Renal cortical epithelial cell (primary cell): ENCODE results near the gene CHRM4. TPM values are rescaled to one million over a fixed set of nuclear protein-coding genes. Genes with fewer than 3 reads are reported as not detected.
A peak's percentile ranks its signal among the peaks of the same experiment; 100 is the strongest.

Experiments used
- DNase-seq: peaks from one replicate; pipeline ENCODE4 v3.0.0-alpha.2; 2011; ENCODE audit warnings: low read depth
- total RNA-seq: library from RNA; depleted of rRNA; stranded (reverse); fragments of >200 nt; gene quantifications from 2 replicates; pipeline ENCODE4 v1.2.3, GENCODE V29; 2014

CHRM4 gene
- total RNA-seq, 1 donor from 2014 or later, result not detected

DNA sequence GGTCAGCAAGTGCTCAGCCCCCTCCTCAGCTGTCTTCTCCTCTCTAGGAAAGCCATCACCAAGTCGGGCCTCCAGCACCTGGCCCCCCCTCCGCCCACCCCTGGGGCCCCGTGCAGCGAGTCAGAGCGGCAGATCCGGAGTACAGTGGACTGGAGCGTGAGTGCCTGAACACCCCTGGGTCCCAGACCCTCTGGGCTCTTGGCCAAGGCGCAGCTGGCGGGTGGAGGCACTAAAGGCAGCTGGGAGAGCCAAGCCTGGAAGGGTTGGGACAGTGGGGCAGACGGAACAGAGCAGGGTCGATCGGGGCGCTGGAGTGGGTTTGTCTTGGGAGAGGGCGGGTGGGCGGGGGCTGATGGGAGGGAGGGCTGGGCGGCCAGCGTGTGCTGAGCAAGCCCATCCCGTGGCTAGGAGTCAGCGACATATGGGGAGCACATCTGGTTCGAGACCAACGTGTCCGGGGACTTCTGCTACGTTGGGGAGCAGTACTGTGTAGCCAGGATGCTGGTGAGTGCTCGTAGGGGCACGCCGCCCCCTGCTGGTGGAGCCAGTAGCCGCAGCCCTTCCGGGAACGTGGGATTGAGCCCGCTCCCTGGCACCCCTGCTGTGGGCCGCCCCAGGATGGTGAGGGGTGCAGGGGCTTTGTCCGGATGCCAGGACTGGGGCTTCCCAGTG is 24.2 kb downstream of the CHRM4 start:
- DNase-seq, result no peak

DNA sequence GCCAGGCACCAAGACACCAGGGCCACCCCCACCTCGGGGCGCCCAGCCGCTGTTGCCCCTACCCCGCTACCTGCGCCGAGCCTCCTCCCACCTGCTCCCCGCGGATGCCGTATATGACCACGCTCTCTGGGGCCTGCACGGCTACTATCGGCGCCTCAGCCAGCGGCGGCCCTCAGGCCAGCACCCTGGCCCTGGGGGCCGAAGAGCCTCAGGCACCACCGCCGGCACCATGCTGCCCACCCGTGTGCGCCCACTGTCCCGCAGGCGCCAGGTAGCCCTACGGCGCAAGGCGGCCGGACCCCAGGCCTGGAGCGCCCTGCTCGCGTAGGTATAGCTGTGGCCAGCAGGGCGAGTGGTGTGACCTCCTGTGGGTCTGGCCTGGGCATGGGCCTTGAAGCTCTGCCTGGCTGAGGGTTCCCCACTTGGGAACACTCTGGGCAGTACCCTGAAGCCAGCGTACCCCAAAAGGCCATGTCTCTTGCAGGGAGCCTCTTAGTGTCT is 24.9 kb downstream of the CHRM4 start:
- DNase-seq, result no peak

DNA sequence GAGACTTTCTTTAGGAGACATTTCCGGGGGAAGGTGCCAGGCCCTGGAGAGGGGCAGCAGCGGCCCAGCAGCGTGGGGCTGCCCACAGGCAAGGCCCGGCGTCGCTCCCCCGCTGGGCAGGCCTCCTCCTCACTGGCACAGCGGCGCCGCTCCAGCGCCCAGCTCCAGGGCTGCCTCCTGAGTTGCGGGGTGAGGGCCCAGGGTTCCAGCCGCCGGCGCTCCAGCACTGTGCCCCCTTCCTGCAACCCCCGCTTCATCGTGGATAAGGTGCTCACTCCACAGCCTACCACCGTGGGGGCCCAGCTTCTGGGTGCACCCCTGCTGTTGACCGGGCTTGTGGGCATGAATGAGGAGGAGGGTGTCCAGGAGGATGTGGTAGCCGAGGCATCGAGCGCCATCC is 25.3 kb downstream of the CHRM4 start:
- no peak for DNase-seq

DNA sequence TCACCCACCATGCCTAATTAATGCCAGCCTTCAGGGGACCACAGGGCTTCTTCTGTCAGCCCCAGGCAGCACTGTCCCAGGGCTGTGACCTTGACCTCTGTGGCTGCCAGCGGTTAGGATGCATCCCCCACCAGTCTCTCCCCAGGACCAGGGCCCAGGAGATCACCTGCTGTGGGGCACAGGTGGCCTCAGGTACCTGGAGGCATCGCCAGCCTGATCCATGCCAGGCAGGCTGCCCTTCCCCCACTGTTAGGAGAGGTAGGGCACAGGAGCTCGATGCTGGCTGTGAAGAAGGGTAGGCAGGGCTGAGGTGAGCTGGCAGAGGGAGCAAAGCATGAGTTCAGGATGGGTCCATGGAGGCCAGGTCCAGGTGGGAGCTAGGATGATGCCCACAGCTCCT is 26.8 kb downstream of the CHRM4 start:
- DNase-seq, result no peak

DNA sequence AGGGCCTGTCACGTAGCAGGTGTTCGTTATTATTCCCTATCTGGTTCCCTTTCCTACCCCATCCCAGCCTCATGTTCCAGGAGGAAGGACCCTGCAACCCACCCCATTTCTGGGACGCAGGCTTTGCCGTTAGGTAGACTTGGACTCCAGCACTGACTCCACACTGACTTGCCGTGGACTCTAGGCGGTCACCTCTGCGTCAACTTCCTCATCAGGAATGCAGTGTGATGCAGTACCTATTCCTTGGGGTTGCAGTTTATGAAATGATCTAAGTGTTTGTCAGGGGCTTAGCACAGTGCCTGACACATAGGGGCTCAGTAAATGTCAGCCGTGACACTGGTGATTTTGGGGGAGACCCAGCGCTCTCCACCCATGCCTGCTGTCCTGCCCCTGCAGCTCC is 27.5 kb downstream of the CHRM4 start:
- DNase-seq, result no peak

DNA sequence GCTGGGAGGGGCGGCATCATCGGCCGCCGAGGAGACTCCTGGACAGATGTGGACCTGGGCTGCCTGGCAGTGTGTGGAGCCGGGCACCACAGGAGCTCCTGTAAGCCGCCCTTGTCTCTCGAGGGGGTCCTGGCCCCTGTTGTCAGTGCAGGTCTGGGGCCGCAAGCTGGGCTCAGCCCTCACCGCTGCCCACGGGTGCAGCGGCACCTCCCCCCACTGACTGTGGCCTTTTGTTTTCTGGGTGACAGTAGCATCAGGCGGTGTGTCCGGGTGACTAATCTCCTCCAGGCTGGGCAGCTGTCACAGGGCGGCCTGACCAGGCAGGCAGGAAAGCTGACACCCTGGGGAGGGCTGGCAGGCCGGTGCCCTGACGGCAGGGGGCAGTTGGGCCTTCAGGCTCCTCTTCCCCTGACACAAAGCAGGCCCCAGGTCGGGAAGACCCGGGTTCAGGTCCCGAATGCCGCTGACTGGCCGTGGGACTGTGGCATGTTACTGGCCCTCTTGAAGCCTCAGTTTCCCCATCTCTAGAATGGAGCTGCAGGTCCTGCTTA is 28.0 kb downstream of the CHRM4 start:
- no peak for DNase-seq

DNA sequence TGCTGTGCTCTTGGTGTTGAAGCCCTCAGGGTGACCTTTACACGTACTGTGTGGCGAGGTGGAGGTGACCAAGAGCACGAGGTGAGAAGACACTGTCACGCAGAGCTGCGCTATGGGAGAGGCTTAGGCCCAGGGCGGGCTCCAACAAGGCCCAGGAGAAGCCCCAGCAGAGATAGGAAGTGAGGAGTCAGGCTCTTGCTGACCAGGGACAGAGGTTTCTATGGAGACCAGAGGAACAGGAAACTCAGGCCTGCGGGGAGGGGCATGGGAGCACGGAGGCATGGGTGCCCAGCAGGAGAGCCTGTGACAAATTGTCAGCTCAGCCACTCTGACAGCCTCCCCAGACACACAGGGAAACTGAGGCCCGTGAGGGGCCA is 28.6 kb downstream of the CHRM4 start:
- peak; percentile 53 for DNase-seq

DNA sequence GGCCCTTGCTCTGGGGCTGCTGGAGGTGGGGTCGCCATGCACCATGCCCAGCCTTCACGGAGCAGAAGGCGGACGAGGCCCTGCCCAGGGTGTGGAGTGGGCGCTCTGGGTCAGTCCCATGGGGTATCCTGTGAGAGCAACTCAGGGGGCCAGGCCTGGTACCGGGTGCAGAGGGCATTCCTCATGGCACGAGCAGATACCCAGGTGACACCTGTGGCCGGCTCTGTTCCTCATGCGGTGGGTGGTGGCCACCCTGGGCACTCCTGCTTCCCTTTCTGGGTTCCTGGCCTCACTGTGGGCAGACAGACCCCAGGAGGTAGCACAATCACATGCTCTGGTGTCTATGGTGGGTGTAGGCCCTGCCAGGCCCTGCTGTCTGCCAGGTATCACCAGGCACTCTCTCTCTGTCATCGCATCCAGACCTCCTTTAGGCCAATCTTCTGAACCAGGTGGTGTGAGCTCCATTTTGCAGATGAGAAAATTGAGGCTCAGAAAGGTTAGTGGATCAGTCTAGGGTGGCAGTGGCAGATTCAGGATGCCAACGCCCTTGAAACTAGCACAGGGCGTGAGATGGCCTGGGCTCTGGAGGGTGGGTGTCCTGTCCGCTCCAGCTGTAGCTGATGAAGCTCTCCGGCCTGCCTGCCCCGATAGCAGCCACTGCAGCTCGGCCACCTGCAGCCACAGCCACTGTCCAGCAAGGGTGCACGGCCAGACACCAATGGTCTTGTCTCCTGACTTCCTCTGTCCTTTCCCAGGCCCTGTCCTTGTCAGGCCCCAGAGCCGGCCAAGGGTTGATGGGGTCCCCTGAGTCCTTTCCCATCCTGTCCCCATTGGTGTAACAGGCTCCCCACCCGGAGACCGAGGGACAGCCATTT is 29.2 kb downstream of the CHRM4 start:
- no peak for DNase-seq

DNA sequence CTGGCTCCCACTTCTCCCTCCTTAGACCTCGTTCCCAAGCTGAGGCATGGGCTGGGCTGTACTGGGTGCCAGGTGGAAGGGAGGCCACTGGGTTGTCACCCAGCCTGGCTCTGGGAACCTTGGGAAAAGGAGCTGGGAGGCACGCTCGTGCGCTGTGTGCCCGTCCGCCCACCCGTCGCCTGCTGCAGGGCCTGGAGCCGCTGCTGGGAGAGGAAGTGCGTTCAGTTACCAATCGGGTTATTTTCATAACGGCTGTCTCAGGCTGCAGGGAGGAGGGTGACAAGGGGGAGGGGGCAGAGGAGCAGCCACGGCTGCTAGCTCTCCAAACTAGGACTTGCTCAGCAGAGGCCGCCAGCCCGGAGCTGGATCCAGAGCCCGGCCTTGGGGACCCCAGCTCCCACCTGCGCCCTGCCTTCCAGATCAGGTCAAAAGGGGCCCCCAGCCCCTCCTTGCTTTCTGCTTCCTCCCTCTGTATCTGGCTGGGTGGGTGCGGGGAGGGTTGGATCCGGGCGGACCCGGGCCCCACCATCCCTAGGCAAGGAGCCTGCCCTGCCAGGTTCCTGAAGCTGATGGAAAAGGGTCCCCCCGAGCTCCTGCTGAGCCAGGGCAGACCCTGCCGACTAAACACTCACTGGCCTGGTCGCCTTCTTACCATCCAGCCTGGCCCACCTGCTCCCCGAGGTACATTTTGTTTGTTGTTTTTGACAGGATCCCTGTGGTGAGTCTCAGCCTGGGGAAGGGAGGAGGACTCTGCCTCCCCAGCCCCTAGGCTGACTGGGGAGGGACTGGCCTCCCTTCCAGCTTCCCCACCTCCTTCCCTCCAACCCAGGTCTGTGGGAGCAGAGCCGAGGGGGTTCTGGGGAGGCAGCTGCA is 30.1 kb downstream of the CHRM4 start:
- DNase-seq, result no peak

DNA sequence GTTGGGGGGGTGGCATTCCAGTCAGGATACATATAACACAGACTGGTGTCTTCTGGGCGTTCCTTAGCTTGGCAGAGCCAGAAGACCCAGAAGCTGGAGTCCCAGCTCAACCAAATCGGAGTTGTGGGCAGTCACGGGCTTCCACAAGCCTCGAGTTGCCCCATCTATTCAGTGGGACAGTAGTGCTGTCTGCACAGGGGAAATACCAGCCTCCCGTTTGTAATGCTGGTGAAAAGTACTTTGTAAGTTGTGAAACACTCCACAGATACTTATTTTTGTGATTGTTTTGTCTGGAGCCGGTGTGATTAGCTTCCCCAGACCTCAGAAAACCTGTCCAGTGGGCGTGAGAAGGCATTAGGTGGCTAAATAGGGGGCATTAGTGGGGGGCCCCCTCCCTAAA is 30.7 kb downstream of the CHRM4 start:
- no peak for DNase-seq

DNA sequence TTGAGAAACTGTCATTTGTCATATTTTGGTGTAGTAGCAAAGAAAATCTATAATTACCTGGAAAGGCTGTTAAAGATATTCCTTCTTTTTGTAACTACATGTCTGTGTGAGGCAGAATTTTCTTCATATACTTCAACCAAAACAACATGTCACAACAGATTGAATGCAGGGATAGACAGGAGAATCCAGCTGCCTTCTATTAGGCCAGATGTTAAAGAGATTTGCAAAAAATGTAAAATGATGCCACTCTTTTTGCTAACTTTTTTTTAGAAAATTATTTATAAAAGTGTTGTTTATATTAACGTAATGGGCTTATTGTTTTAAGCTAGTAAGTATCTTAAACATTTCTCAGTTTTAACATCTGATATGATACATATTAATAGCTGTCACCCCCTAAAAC is 31.6 kb downstream of the CHRM4 start:
- no peak for DNase-seq

DNA sequence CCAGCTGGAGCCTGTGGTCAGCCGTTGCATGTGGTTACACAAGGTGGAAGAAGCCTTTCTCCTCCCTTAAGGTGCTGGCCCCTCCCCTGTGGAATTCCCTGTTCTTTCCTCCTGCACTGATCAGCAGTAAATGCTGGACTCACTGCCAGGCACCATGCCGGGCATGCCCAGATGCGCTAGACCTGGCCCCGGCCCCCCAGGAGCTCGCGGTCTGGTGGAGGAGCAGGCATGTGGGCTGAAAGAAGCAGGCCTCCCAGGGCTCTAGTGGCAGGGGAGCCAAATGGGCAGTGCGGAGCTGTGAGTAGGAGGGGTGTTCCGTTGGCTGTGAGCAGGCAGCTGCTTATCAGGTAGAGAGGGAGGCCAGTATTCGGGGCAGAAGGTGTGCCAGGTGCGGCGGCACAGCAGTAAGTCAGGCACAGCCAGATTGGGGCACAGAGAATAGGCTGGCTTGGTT is 34.1 kb downstream of the CHRM4 start:
- DNase-seq, result peak; percentile 72

DNA sequence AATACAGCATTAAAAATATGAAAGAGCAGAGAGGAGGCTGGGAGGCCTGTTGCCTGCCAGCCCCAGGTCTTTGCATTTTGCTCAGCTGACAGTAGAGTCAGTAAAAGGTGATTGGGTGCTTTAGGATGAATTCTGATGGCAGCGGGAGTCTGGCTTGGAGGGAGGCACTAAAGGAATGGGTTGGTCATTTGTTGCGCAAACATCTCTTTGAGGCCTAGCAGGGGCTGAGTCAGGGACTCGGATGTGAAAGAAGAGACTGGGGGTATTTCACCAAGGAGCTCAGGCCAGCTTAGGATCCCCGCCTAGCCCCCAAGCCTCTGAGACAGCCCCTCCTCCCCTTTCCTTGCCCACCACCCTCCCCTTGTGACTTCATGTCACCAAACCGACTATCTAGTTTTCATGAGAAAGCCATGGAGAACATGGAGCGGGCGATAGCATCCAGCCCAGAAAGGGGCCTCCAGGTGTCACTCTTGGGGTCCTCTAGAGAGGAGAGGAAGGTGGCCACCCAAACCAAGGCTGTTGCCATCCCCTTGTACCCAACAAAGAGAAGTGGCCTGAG is 34.6 kb downstream of the CHRM4 start:
- peak; percentile 63 for DNase-seq

DNA sequence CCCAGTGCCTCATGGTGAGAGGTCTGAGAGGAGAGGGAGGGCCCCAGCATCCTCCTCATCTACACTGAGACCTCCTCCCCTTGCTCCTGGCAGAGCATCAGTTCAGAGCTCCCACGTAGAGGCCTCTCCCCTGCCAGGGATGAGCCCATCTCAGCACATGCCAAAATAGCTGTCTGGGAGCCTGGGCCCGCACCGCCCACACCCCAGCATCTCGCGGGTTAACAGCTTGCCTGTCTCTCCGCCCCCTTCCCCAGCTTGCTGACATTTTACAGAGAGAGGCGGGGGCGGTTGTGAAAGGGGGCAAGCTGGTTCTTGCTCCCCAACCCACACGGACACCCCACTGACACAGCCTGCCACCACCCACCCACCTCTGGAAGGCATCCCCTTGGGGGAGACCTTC is 37.9 kb downstream of the CHRM4 start:
- DNase-seq, result no peak

DNA sequence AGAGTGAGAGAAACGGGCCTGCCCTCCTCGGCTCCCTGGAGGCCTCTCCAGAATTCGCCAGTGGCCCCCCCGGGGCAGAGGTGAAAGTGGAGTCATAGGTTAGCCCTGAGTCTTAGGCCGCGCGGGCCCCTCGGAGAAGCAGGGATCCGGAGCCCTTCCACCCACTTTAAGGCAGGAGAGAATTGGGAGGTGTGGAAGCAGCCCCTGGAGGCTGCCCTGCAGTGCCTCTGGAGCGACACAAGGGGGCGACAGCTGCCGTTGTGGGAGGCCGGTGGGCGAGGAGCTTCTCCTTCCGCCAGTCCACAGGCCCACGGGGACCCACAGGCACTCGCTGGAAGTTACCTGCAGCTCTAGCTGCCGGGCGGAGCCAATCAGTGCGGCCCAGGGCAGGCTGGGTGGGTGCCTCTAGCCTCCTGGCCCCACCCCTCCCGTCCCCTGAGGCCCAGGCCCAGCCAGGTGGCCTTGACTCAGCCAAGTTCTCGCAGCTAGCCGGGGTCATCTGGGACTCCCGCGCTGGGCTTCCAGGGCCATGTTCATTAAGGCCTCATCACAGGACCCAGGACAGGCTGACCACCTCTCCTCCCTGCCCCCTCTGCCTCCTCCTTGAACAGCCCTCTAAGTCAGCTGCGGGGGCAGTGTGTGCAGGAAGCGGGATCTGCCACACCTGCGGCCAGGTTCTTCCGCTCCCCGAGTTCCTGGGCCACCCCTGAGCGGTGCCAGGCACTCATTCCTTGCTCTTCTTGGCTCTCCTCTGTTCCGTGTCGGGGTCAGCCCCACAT is 39.3 kb downstream of the CHRM4 start:
- DNase-seq, result no peak

DNA sequence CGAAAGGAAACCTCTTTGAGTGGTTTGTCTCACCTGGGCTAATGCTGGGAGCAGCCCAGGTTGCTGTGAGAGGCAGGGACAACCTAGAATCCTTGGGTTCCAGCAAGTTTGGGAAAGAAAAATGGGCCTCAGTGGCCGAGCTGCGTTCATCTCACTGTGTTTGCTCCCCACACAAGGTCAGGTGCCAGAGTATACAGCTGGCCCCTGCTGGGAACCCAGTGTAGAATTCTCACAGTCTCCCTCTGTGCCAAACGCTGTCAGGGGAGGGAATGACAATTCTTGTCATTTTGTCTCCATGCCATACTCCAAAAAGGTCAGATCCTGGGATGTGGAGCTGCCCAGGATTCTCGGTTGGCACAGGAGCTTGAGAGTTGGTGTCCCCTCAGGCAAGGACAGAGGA is 40.0 kb downstream of the CHRM4 start:
- DNase-seq, result no peak

DNA sequence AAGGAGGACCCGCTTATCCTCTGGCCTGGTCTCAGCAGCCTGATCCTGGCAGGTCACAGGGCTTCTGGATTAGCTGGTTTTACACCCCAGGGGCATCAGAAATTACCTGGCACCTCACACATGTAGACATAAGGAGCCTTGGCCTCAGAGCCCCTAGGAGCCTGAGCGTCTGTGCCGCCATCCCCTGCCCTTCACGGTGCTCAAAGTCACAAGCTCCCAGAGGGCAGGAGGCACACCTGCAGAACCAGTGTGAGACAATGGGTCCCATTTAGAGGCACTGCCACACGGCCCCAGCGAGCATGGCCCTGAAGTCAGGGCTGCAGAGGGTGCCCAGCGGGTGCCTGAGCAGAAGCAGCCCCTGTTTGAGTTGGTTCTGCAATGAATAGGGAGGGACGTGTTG is 40.4 kb downstream of the CHRM4 start:
- DNase-seq, result no peak

DNA sequence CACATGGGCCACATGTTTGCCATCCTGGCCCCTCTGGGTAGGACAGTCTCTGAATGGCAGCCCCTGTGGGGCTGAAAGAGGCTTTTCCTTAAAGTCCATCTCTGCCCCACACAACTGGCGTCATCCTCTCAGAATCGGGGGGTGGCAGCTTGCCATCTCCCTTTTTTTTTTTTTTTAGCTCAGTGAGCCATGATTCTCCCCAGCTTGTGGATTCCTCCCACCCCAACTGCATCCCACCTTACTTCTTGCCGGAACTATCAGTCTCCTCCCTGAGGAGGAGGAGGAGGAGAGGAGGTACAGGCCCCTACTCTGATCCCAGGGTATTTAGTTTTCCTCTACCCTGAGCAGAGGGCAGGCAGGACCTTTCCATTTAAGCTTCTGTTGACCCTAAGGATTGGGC is 40.9 kb downstream of the CHRM4 start:
- no peak for DNase-seq

DNA sequence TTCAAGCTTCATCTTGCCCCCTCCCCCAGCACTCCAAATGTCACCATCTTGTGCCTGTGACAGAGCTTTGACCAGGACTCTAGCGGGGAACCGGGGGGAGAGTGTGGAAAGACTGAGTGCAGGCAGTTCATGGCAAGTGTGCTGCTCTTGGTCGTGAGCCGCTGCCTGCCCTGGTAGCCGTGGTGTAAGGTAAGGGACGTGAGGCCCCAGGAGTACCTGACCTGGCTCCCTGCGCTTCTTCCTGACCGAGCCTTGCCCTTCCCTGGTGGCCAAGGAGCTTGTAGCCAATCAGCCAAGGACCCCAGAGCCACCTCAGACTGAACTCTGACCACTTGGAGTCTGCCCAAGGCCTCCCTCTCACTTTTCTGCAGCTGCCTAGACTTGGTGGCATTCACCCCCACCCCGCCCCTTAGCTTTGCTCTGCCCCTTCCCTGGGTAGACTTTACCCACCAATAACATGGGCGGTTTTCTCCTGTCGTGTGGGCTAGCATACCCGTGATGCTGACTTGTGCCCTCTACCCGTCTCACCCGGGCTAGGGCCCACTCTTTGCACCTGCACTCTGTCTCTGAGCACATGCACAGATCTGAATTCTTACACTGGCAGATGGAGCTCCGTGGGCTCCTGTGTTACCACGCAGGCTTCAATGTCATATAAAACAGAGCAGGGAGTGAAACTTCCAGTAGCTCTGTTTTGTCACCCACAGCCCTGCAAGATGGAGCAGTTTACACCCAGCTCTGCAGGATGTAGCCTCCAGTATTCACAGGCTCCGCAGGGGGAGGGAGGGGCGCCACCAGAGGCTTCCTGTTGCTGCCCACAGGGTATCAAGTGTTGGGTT is 42.8 kb downstream of the CHRM4 start:
- no peak for DNase-seq
